K562 (cell line): ENCODE results near the gene DEPDC1.
"Not testable (repeated sequence)": the region's sequence is repeated elsewhere in the genome, so short reads cannot be mapped to it uniquely, and the experiment has no call there.

ENCODE experiments used
- PREB ChIP-seq: sonication (generic); formaldehyde crosslinking; IDR thresholded peaks from 2 replicates; pipeline ENCODE4 v1.8.1; 2023; ENCODE audit warnings: mild to moderate bottlenecking, missing genetic modification reagents
- ZZZ3 ChIP-seq: fragments of 450-650 bp; IDR thresholded peaks from 2 replicates; pipeline ENCODE4 v1.6.1; 2016; ENCODE audit warnings: antibody characterized with exemption, mild to moderate bottlenecking, moderate library complexity

DNA sequence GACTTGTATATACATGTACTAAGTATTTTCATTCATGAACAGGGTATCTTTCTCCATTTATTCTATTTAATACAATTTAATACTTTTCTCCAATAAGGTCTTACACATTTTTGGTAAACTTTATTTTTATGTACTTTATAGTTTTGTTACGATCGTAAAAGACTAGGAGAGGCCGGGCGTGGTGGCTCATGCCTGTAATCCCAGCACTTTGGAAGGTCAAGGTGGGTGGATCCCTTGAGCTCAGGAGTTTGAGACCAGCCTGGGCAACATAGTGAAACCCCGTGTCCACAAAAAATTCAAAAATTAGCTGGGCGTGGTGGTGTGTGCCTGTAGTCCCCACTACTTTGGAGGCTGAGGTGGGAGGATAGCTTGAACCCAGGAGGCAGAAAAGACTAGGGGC, 4.6 kb downstream of the DEPDC1 start:
- not testable (repeated sequence) for TF ChIP-seq ZZZ3; PREB (CRISPR knock-in tag)
